K562 (cell line): ENCODE data around the gene MYO1E. TPM values are rescaled to one million over a fixed set of nuclear protein-coding genes. Genes with fewer than 3 reads are reported as not detected.
A peak's percentile ranks its signal among the peaks of the same experiment; 100 is the strongest.

Source experiments
- ATAC-seq: fragments of 200-7000 bp; cut with Tn5 transposase; 3 replicates; pipeline ENCODE4 v1.9.1; 2020; ENCODE audit warnings: moderate library complexity
- BruUV-seq: library from RNA; stranded (reverse); fragments of 400-500 nt; replicated peaks from 2 replicates; lab custom pipeline; 2021; lab: Mats Ljungman, UMichigan
- CTCF ChIA-PET: fragments of 300-600 bp; formaldehyde crosslinking; extraction: SDS; loops from one replicate; lab custom pipeline; 2021; ENCODE audit warnings: low intra/inter-chr PET ratio; lab: Yijun Ruan, JAX
- POLR2A ChIA-PET: fragments of 300-600, 350-650 bp; sonication (Branson Sonifier 250); formaldehyde crosslinking; extraction: SDS; loops from one replicate; lab custom pipeline; 2021; ENCODE audit warnings: antibody characterized with exemption, inconsistent platforms; lab: Yijun Ruan, JAX
- DNase-seq, 4 experiments: peaks; one replicate each; pipeline versions ENCODE4 v3.0.0 to v3.0.0-alpha.2; 2011 to 2018; ENCODE audit warnings: low spot score in 3 of 4, mixed read lengths in 3 of 4; ENCODE audit errors: extremely low read depth in 1 of 4
- FAIRE-seq: peaks from 2 replicates; lab custom pipeline; 2011; peaks lifted over from hg19 to GRCh38; lab: Jason Lieb, UNC
- H2AFZ ChIP-seq: 2 replicates; pipeline ENCODE4 v1.6.0; 2011; ENCODE audit warnings: low read depth, low read length, control low read depth, inconsistent platforms
- H3K27ac ChIP-seq: fragments of 200-600 bp; 3 replicates; pipeline ENCODE4 v1.8.0; 2011; ENCODE audit warnings: low read depth, mild to moderate bottlenecking, control low read depth, inconsistent platforms, low read length, moderate library complexity, mixed read lengths; ENCODE audit errors: extremely low read depth
- H3K27me3 ChIP-seq, 2 experiments: fragments of 300-600 bp in 1 of 2; 2 replicates in 1 of 2; 3 replicates in 1 of 2; pipeline versions ENCODE4 v1.6.0 to v1.8.0; 2011; ENCODE audit warnings: inconsistent platforms in 2 of 2, low read length in 2 of 2, mild to moderate bottlenecking in 1 of 2, mixed read lengths in 1 of 2, moderate library complexity in 1 of 2; ENCODE audit not compliant: control insufficient read depth in 2 of 2, insufficient read depth in 2 of 2
- H3K36me3 ChIP-seq: fragments of 300-600 bp; 3 replicates; pipeline ENCODE4 v1.8.0; 2011; ENCODE audit warnings: mild to moderate bottlenecking, low read length, inconsistent platforms; ENCODE audit not compliant: control insufficient read depth, insufficient read depth
- H3K4me1 ChIP-seq, 2 experiments: fragments of 200-600 bp in 1 of 2; replicated peaks in 1 of 2; 2 replicates in 1 of 2; 3 replicates in 1 of 2; pipeline versions ENCODE4 v1.5.1 to v1.8.0; 2011; ENCODE audit warnings: inconsistent platforms in 2 of 2, low read length in 2 of 2, mild to moderate bottlenecking in 1 of 2, mixed read lengths in 1 of 2, moderate library complexity in 1 of 2; ENCODE audit not compliant: control insufficient read depth in 2 of 2, insufficient read depth in 2 of 2
- H3K4me2 ChIP-seq: 2 replicates; pipeline ENCODE4 v1.6.1; 2011; ENCODE audit warnings: low read length, control low read depth, inconsistent platforms, mixed read lengths; ENCODE audit not compliant: insufficient read depth
- H3K4me3 ChIP-seq: fragments of 200-600 bp; sonication (generic), shearing (Covaris generic); 2 replicates; pipeline ENCODE4 v1.5.1; 2016; ENCODE audit warnings: control low read depth, inconsistent platforms
- H3K79me2 ChIP-seq: fragments of 200-600 bp; 3 replicates; pipeline ENCODE4 v1.8.0; 2011; ENCODE audit warnings: low read length, inconsistent platforms; ENCODE audit not compliant: control insufficient read depth, insufficient read depth
- H3K9ac ChIP-seq, 2 experiments: 2 replicates each; pipeline versions ENCODE4 v1.6.0 to v1.6.1; 2011; ENCODE audit warnings: low read depth in 2 of 2, low read length in 2 of 2, control low read depth in 1 of 2, inconsistent platforms in 1 of 2, mild to moderate bottlenecking in 1 of 2, mixed read lengths in 1 of 2; ENCODE audit not compliant: insufficient read depth in 1 of 2
- H3K9me1 ChIP-seq: one replicate; pipeline ENCODE4 v1.6.0; 2011; ENCODE audit warnings: inconsistent platforms, mild to moderate bottlenecking, low read length, moderate library complexity; ENCODE audit not compliant: control insufficient read depth, insufficient read depth
- H3K9me3 ChIP-seq: replicated peaks from 2 replicates; pipeline ENCODE4 v1.5.1; 2011; ENCODE audit warnings: low read depth, low read length, inconsistent platforms; ENCODE audit not compliant: control insufficient read depth, insufficient read depth
- H4K20me1 ChIP-seq: replicated peaks from 2 replicates; pipeline ENCODE4 v1.6.1; 2011; ENCODE audit warnings: low read length, inconsistent platforms, mixed read lengths; ENCODE audit not compliant: control insufficient read depth, insufficient read depth
- TFE3 ChIP-seq: fragments of 450-650 bp; formaldehyde crosslinking; IDR thresholded peaks from 2 replicates; pipeline ENCODE4 v1.4.0; 2020; ENCODE audit warnings: mild to moderate bottlenecking, mixed read lengths
- WHSC1 ChIP-seq: IDR thresholded peaks from one replicate; pipeline ENCODE4 v1.6.1; 2012; ENCODE audit warnings: low read length, control low read depth, inconsistent platforms
- WGBS: fragments of 100-300 bp; shearing (Covaris generic); methylation state at CpG from one replicate; pipeline ENCODE4 v1.1.6; 2016; ENCODE audit warnings: low coverage, mixed read lengths; ENCODE audit not compliant: insufficient coverage; ENCODE audit errors: missing lambda C conversion rate; 5-methylcytosine and 5-hydroxymethylcytosine counted together
- in situ Hi-C: fragments of 300-500 bp; cut with MboI; formaldehyde crosslinking; loops from 4 replicates; pipeline ENCODE4 v1.15.0; 2018; ENCODE audit warnings: inconsistent platforms, mixed read lengths
- intact Hi-C: fragments of 100-400 bp; cut with micrococcal nuclease; formaldehyde crosslinking; loops from 2 replicates; pipeline ENCODE4 v1.14.2; 2022
- polyA plus RNA-seq, 8 experiments: library from polyadenylated mRNA; depleted of rRNA in 4 of 8; stranded (reverse) in 5 of 8; unstranded in 3 of 8; fragments of >200 nt; fragmentation: Nextera tagmentation in 2 of 8; fragmentation: Illumina TruSeq in 1 of 8; extraction: Ambion mirVana in 2 of 8; extraction: Trizol in 1 of 8; gene quantifications; 2 replicates each; pipeline versions ENCODE4 v1.2.1 to v1.2.3, GENCODE V29; 2011 to 2014; ENCODE audit warnings: inconsistent platforms in 1 of 8, missing spikeins in 1 of 8
- total RNA-seq, 7 experiments: library from RNA; depleted of rRNA in 6 of 7; stranded (reverse); fragments of >200 nt in 6 of 7; fragmentation: Illumina TruSeq in 2 of 7; extraction: Trizol in 2 of 7; gene quantifications; 2 replicates each; pipeline versions ENCODE4 v1.2.1 to v1.2.3, GENCODE V29; 2011 to 2021; ENCODE audit warnings: low replicate concordance in 1 of 7

MYO1E gene
- total and polyA plus RNA-seq, 9 of the 15 experiments (the other 6 are each of a cell fraction or from before 2014, with no cell fraction given) = under 0.01 to 0.44 (median 0.01) TPM; not detected in 6

GRCh38 chr15:59140422-59141226, 232.0 kb downstream of the MYO1E start:
- H3K27me3 ChIP-seq = no peaks in the 10 kb centered on the region
- DNase-seq (peak in 2 of 4 experiments; percentile 29 to 31), FAIRE-seq (no peak), ATAC-seq (no peak)
- no peak overlapping the region for H2AFZ ChIP-seq
- intact Hi-C loops = no loop called here
- in situ Hi-C loops = no loop called here
- peaks cover 0 to 3% of the 10 kb centered on the region in 2 experiments; a peak in 1 of 5 replicates for H3K4me1 ChIP-seq
- CTCF ChIA-PET = no interaction called here
- no TSS peak for BruUV-seq
- no peak overlapping the region for H3K4me2 ChIP-seq
- peak overlapping the region in 1 of 2 experiments; percentile 37; a peak in 1 of 4 replicates for H3K9ac ChIP-seq
- WGBS = 79% methylated on average over 8 of the region's 9 CpGs
- POLR2A ChIA-PET = interaction anchor here (0.6 kb wide), 1 partner anchor 164 kb away, joined by 3 read pairs; no protein-coding TSS in a partner anchor
- no peaks in the 10 kb centered on the region for H4K20me1 ChIP-seq
- no peaks in the 10 kb centered on the region for H3K79me2 ChIP-seq
- H3K9me3 ChIP-seq = no peaks in the 10 kb centered on the region
- H3K27ac ChIP-seq = no peak overlapping the region
- no peak for TF ChIP-seq WHSC1
- peak; percentile 32 for TF ChIP-seq TFE3 (CRISPR knock-in tag)
- TF ChIP-seq, all 486 proteins: peak for 1
- peaks cover 29% of the 10 kb centered on the region for H3K36me3 ChIP-seq
- no peak overlapping the region for H3K4me3 ChIP-seq
- peaks cover 3% of the 10 kb centered on the region for H3K9me1 ChIP-seq
